Fibroblast of pulmonary artery (primary cell): ENCODE results near the gene HP1BP3.

Experiments used
- DNase-seq: peaks from one replicate; pipeline ENCODE4 v3.0.0-alpha.2; 2010; ENCODE audit warnings: low read depth
- H3K4me3 ChIP-seq: replicated peaks from 2 replicates; pipeline ENCODE4 v1.5.1; 2011; ENCODE audit warnings: low read depth, mild to moderate bottlenecking, control low read depth, low read length, moderate library complexity
- CTCF ChIP-seq: IDR thresholded peaks from 2 replicates; pipeline ENCODE4 v1.5.1; 2011; ENCODE audit warnings: mild to moderate bottlenecking, control low read depth, low read length, inconsistent platforms; ENCODE audit errors: missing control alignments

HP1BP3 gene

GRCh38 chr1:20710469-20711284 lies 76.4 kb downstream of the HP1BP3 start:
- no peak for DNase-seq
- TF ChIP-seq CTCF = no peak
- no peak overlapping the region for H3K4me3 ChIP-seq

GRCh38 chr1:20709868-20710267 lies 77.2 kb downstream of the HP1BP3 start:
- DNase-seq = no peak
- no peak overlapping the region for H3K4me3 ChIP-seq
- no peak for TF ChIP-seq CTCF

- H3K4me3 ChIP-seq = no peak overlapping the region
- no peak for DNase-seq
- TF ChIP-seq CTCF = no peak
Measured at GRCh38 chr1:20708891-20709290, 78.2 kb downstream of the HP1BP3 start.

- no peak overlapping the region for H3K4me3 ChIP-seq
- no peak for TF ChIP-seq CTCF
- no peak for DNase-seq
Measured at GRCh38 chr1:20708057-20708456, 79.0 kb downstream of the HP1BP3 start.

GRCh38 chr1:20706841-20707240 lies 80.3 kb downstream of the HP1BP3 start:
- H3K4me3 ChIP-seq = no peak overlapping the region
- no peak for TF ChIP-seq CTCF
- DNase-seq = no peak

- DNase-seq = no peak
- no peak overlapping the region for H3K4me3 ChIP-seq
- TF ChIP-seq CTCF = no peak
Measured at GRCh38 chr1:20705203-20705755, 81.8 kb downstream of the HP1BP3 start.
